Mucosa of stomach (tissue), 1 donor: ENCODE results near the gene BRD1.

Experiments
- H3K27me3 ChIP-seq: one replicate; pipeline ENCODE4 v1.7.0; 2013; ENCODE audit warnings: mild to moderate bottlenecking, low read length; ENCODE audit not compliant: control insufficient read depth, insufficient read depth
- H3K36me3 ChIP-seq: one replicate; pipeline ENCODE4 v1.7.0; 2013; ENCODE audit warnings: low read length; ENCODE audit not compliant: control insufficient read depth, insufficient read depth
- H3K4me1 ChIP-seq: one replicate; pipeline ENCODE4 v1.7.0; 2013; ENCODE audit warnings: mild to moderate bottlenecking, low read length; ENCODE audit not compliant: control insufficient read depth, insufficient read depth
- H3K4me3 ChIP-seq: one replicate; pipeline ENCODE4 v1.7.0; 2013; ENCODE audit warnings: low read length
- H3K9ac ChIP-seq: one replicate; pipeline ENCODE4 v1.7.0; 2013; ENCODE audit warnings: mild to moderate bottlenecking, low read length, moderate library complexity
- H3K9me3 ChIP-seq: one replicate; pipeline ENCODE4 v1.7.0; 2013; ENCODE audit warnings: mild to moderate bottlenecking, low read length, moderate library complexity; ENCODE audit not compliant: control insufficient read depth
- donor health status: Pancreatic carcinoma.

BRD1 gene

DNA sequence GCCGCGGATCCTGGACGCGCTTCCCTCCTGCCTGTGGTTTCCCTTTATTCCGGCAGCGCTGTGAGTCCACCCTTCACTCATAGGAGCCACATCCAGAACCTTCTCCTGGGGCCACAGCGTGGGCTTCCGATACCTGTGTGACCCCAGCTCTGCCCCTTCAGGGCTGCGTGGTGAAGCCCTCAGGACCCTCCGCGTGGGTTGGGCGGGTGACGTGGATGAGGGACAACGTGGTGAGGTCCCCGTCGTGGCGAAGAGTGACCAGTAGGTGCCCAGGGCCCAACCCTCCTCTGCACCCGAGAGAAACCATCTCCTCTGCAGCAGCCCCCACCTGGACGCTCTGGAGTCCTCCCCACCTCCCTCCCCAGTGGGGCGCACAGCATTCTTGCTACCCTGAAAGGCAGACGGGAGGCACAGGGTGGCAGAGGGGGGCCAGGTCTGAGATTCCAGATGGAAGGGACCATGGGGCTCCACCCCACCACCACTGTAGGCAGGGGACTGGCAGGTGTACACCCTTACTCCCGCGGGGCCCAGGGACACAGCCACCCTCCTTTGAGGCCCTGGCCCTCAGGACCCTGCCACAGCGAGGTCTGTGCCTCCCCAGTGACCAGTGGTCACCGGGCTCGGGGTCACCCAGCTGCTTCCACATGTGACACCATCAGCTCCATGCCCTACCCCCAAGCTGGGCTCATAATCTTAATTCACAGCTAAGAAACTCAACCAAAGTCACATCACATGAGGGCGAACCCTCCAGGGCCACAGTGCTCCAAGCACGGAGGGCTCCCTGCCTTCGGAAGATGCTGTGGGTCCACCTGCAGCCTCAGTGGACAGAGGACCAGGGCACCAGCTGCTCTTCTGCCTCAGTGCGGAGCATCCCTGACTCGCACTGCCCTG is 22.6 kb upstream of the BRD1 start:
- H3K9ac ChIP-seq: no peak overlapping the region
- peaks cover 7% of the 10 kb centered on the region for H3K4me1 ChIP-seq
- H3K27me3 ChIP-seq: peaks cover 46% of the 10 kb centered on the region
- no peaks in the 10 kb centered on the region for H3K9me3 ChIP-seq
- no peak overlapping the region for H3K4me3 ChIP-seq
- H3K36me3 ChIP-seq: no peaks in the 10 kb centered on the region

GRCh38 chr22:49849161-49850020 is 21.7 kb upstream of the BRD1 start:
- Histone ChIP-seq H3K36me3 (no peaks in the 10 kb centered on the region), H3K4me3 (no peak overlapping the region), H3K27me3 (peaks cover 49% of the 10 kb centered on the region)

GRCh38 chr22:49848690-49849160 is 21.1 kb upstream of the BRD1 start:
- no peak overlapping the region for H3K9ac ChIP-seq
- peaks cover 49% of the 10 kb centered on the region for H3K27me3 ChIP-seq
- no peaks in the 10 kb centered on the region for H3K9me3 ChIP-seq
- no peak overlapping the region for H3K4me3 ChIP-seq
- no peaks in the 10 kb centered on the region for H3K36me3 ChIP-seq
- H3K4me1 ChIP-seq: peaks cover 5% of the 10 kb centered on the region

More at GRCh38 chr22:49849161-49850020, 21.7 kb upstream of the BRD1 start:
- Histone ChIP-seq H3K9ac (no peak overlapping the region), H3K9me3 (no peaks in the 10 kb centered on the region), H3K4me1 (peaks cover 5% of the 10 kb centered on the region)

GRCh38 chr22:49847751-49848689 is 20.3 kb upstream of the BRD1 start:
- Histone ChIP-seq H3K4me3 (no peak overlapping the region), H3K9ac (no peak overlapping the region), H3K27me3 (peaks cover 49% of the 10 kb centered on the region), H3K36me3 (no peaks in the 10 kb centered on the region), H3K9me3 (no peaks in the 10 kb centered on the region), H3K4me1 (peaks cover 5% of the 10 kb centered on the region)

DNA sequence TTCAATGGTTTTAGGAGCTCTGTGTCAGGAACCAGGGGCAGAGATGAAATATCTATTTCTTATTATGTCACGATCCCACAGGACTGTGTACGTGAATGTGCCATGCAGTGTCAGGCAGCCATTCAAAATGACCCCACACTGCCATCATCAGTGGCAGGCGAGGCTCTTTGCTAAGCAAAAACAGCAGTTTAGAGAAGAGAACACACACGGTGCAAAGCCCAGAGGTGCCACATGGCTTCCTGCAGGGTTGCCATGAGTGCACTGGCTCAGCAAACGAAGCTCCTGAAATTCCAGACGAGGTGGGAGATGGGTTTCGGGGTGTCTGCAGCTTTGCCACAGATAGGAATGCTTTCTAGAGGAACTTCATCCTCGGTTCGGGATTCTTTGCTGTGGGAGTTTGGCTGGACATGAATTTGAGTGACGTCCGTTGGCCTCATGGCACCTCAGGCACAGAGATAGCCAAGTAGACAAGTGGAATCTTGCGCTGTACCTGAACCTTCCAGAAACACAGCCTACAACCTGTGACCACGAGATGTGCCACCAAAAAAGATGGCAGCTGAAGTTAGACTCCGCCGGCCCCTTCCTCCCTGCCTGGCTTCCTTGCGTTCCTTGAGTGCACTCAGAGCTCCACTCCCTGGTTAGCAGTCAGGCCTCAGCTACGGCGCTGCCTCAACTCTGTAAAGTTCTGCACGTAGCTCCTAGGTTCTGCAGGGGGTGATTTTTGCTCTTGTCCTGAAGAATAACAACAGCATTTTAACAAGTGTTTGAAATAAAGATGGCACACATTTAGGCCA is 18.2 kb upstream of the BRD1 start:
- Histone ChIP-seq H3K9me3 (no peaks in the 10 kb centered on the region), H3K27me3 (peaks cover 49% of the 10 kb centered on the region), H3K4me3 (no peak overlapping the region), H3K36me3 (no peaks in the 10 kb centered on the region), H3K9ac (no peak overlapping the region), H3K4me1 (peaks cover 5% of the 10 kb centered on the region)

- Histone ChIP-seq H3K27me3 (peaks cover 45% of the 10 kb centered on the region), H3K4me3 (no peak overlapping the region), H3K9me3 (no peaks in the 10 kb centered on the region), H3K9ac (no peak overlapping the region), H3K4me1 (peaks cover 5% of the 10 kb centered on the region), H3K36me3 (no peaks in the 10 kb centered on the region)
Observed at GRCh38 chr22:49845241-49845640, 17.6 kb upstream of the BRD1 start.

GRCh38 chr22:49838771-49839717 is 11.4 kb upstream of the BRD1 start:
- Histone ChIP-seq H3K27me3 (no peaks in the 10 kb centered on the region), H3K36me3 (no peaks in the 10 kb centered on the region), H3K4me3 (no peak overlapping the region), H3K9ac (no peak overlapping the region), H3K4me1 (peaks cover under 1% of the 10 kb centered on the region), H3K9me3 (no peaks in the 10 kb centered on the region)

DNA sequence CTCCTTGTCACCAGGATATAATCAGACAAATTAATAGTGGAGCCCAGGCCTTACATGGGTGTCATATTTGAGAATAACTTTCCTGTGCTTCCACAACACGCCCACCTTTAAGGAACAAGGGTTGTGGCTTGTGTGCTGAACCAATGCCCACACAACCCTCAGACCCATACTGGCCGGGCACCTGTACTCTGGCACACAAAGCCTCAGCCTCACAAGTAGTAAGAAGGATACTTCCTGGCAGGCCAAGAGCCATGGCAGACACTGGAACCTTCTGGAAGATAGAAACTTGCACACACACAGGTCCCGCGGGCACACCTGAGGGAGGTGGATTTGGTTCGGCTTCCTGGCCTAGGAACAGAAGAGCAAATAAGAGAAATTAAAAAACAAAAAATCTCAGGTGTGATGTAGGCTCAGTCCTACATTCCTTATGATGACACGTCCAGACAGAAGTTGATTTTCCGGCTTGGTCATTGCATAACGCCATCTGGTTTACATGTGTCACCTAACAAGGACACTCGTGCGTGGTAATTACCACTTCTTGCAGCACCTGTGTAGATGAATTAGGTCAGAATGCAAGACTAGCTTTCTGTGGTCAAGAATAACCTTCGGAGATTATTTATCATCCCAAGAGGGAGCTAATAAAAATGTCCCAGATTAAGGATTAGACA is 5.8 kb upstream of the BRD1 start:
- no peak overlapping the region for H3K9ac ChIP-seq
- H3K27me3 ChIP-seq: no peaks in the 10 kb centered on the region
- H3K36me3 ChIP-seq: no peaks in the 10 kb centered on the region
- H3K4me3 ChIP-seq: no peak overlapping the region
- peaks cover 8% of the 10 kb centered on the region for H3K4me1 ChIP-seq
- no peaks in the 10 kb centered on the region for H3K9me3 ChIP-seq

- H3K9me3 ChIP-seq: no peaks in the 10 kb centered on the region
- no peak overlapping the region for H3K4me3 ChIP-seq
- peaks cover 30% of the 10 kb centered on the region for H3K4me1 ChIP-seq
Observed at GRCh38 chr22:49829044-49829853, 1.6 kb upstream of the BRD1 start.

More at GRCh38 chr22:49829044-49829853, 1.6 kb upstream of the BRD1 start:
- no peaks in the 10 kb centered on the region for H3K36me3 ChIP-seq
- H3K27me3 ChIP-seq: no peaks in the 10 kb centered on the region
- H3K9ac ChIP-seq: no peak overlapping the region
